ENCODE measurements around the gene NDOR1.

The NDOR1 gene

GRCh38 chr9:137195525-137196220 lies 9.8 kb upstream of the NDOR1 start:
- Histone ChIP-seq H3K4me3 (ENCODE audit: low read depth, low read length, poor library complexity, severe bottlenecking) (no peak overlapping the region), H3K27me3 (ENCODE audit: insufficient read depth, low read length) (peaks cover 13% of the 10 kb centered on the region), H3K79me2 (ENCODE audit: insufficient read depth, low read length) (no peaks in the 10 kb centered on the region), H3K9me3 (ENCODE audit: low read length) (no peaks in the 10 kb centered on the region), H3K4me1 (ENCODE audit: insufficient read depth, low read length, severe bottlenecking) (peaks cover 6% of the 10 kb centered on the region), H2AFZ (ENCODE audit: low read length) (no peak overlapping the region), H3K36me3 (ENCODE audit: insufficient read depth, low read length) (peaks cover 2% of the 10 kb centered on the region; the same call in 1 of the 2 replicates), H3K4me2 (ENCODE audit: low read length) (no peak overlapping the region), H3K27ac (ENCODE audit: low read depth, low read length, poor library complexity, severe bottlenecking) (no peak overlapping the region), H4K20me1 (ENCODE audit: insufficient read depth, low read length) (no peaks in the 10 kb centered on the region), H3K9ac (ENCODE audit: low read length) (no peak overlapping the region), H3K9me2 (ENCODE audit: low read depth, low read length) (no peaks in the 10 kb centered on the region), H3F3A (ENCODE audit: insufficient read depth, low read length) (no peaks in the 10 kb centered on the region)
- TF ChIP-seq, protein P1, sequence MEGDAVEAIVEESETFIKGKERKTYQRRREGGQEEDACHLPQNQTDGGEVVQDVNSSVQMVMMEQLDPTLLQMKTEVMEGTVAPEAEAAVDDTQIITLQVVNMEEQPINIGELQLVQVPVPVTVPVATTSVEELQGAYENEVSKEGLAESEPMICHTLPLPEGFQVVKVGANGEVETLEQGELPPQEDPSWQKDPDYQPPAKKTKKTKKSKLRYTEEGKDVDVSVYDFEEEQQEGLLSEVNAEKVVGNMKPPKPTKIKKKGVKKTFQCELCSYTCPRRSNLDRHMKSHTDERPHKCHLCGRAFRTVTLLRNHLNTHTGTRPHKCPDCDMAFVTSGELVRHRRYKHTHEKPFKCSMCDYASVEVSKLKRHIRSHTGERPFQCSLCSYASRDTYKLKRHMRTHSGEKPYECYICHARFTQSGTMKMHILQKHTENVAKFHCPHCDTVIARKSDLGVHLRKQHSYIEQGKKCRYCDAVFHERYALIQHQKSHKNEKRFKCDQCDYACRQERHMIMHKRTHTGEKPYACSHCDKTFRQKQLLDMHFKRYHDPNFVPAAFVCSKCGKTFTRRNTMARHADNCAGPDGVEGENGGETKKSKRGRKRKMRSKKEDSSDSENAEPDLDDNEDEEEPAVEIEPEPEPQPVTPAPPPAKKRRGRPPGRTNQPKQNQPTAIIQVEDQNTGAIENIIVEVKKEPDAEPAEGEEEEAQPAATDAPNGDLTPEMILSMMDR (IDR thresholded peaks at IDR 0.05; ENCODE audit: low read length) = no peak
- no peak for TF ChIP-seq EZH2 (IDR thresholded peaks at IDR 0.05; ENCODE audit: borderline replicate concordance, low read length)

DNA sequence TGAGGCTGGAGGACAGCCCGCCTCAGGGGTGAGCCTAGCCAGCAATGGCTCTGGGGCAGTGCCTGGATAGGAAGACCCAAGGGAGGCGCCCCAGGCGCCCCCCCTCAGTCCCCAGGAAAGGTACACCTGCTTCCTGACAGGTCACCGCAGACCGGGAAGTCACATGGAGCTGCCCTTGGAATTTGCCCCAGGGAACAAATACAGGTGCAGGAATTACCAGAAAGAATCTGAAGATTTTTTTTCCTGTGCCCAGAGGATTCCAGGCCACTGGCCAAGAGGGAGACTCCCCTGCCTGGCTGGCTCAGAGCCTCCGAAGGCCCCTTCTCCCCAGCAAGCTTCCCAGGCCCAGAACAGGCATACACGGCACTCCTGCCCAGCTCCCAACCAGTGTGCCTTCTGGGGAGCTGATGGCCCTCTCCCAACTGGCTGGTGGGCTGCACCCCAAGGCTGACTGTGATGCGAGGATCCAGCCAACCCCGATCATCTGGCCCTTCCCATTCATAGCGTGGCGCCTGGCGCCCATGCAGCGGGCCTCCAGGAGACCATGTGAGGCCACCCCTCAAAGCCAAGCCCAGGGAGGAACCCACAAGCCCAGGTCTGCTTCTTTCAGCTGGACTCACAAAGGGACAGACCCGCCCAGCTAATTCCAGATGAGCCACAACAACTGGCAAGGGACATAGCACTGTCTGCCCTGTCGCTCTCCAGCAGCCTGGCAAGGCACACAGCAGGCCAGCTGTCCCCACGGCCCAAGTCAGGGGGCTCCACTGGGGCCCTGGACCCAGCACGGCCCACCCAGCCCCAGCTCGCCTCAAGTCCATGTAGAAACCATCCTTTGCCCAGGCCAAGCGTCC lies 7.2 kb upstream of the NDOR1 start:
- H3K9me2 ChIP-seq (ENCODE audit: low read depth, low read length) = no peaks in the 10 kb centered on the region
- H2AFZ ChIP-seq (ENCODE audit: low read length) = no peak overlapping the region
- no peaks in the 10 kb centered on the region for H3K79me2 ChIP-seq (ENCODE audit: insufficient read depth, low read length)
- no peaks in the 10 kb centered on the region for H3F3A ChIP-seq (ENCODE audit: insufficient read depth, low read length)
- H3K36me3 ChIP-seq (ENCODE audit: insufficient read depth, low read length) = no peaks in the 10 kb centered on the region
- no peaks in the 10 kb centered on the region for H3K9me3 ChIP-seq (ENCODE audit: low read length)
- peaks cover 28% of the 10 kb centered on the region for H3K4me1 ChIP-seq (ENCODE audit: insufficient read depth, low read length, severe bottlenecking)
- no peak overlapping the region for H3K4me3 ChIP-seq (ENCODE audit: low read depth, low read length, poor library complexity, severe bottlenecking)
- no peak overlapping the region for H3K27ac ChIP-seq (ENCODE audit: low read depth, low read length, poor library complexity, severe bottlenecking)
- peaks cover 13% of the 10 kb centered on the region for H3K27me3 ChIP-seq (ENCODE audit: insufficient read depth, low read length)
- no peak for TF ChIP-seq EZH2 (IDR thresholded peaks at IDR 0.05; ENCODE audit: borderline replicate concordance, low read length)
- TF ChIP-seq, protein P1 (IDR thresholded peaks at IDR 0.05; ENCODE audit: low read length) = no peak
- H4K20me1 ChIP-seq (ENCODE audit: insufficient read depth, low read length) = no peaks in the 10 kb centered on the region
- H3K4me2 ChIP-seq (ENCODE audit: low read length) = no peak overlapping the region
- no peak overlapping the region for H3K9ac ChIP-seq (ENCODE audit: low read length)

- Histone ChIP-seq H3F3A (ENCODE audit: insufficient read depth, low read length) (no peaks in the 10 kb centered on the region), H3K79me2 (ENCODE audit: insufficient read depth, low read length) (no peaks in the 10 kb centered on the region), H3K4me3 (ENCODE audit: low read depth, low read length, poor library complexity, severe bottlenecking) (no peak overlapping the region), H3K9ac (ENCODE audit: low read length) (no peak overlapping the region), H3K27ac (ENCODE audit: low read depth, low read length, poor library complexity, severe bottlenecking) (no peak overlapping the region), H3K4me1 (ENCODE audit: insufficient read depth, low read length, severe bottlenecking) (peaks cover 35% of the 10 kb centered on the region), H4K20me1 (ENCODE audit: insufficient read depth, low read length) (no peaks in the 10 kb centered on the region), H3K9me2 (ENCODE audit: low read depth, low read length) (no peaks in the 10 kb centered on the region), H3K36me3 (ENCODE audit: insufficient read depth, low read length) (no peaks in the 10 kb centered on the region; the same call in 1 of the 2 replicates), H2AFZ (ENCODE audit: low read length) (no peak overlapping the region), H3K9me3 (ENCODE audit: low read length) (no peaks in the 10 kb centered on the region), H3K27me3 (ENCODE audit: insufficient read depth, low read length) (peaks cover 13% of the 10 kb centered on the region), H3K4me2 (ENCODE audit: low read length) (no peak overlapping the region)
- no peak for TF ChIP-seq EZH2 (IDR thresholded peaks at IDR 0.05; ENCODE audit: borderline replicate concordance, low read length)
- TF ChIP-seq, protein P1 (IDR thresholded peaks at IDR 0.05; ENCODE audit: low read length) = no peak
Observed at GRCh38 chr9:137198902-137199283, 6.6 kb upstream of the NDOR1 start.

Measured in OCI-LY1 (cell line).